ENCODE measurements around the gene DOCK2. TPM values are rescaled to one million over a fixed set of nuclear protein-coding genes. Genes with fewer than 3 reads are reported as not detected.

DOCK2 gene
- total RNA-seq, 1 experiment from 2014 or later = not detected

- H3K4me3 Mint-ChIP-seq (ENCODE audit: low read depth, unreplicated experiment) = no peak overlapping the region
- BruUV-seq (replicated peaks) = no TSS peak
- no peak for DNase-seq
- H3K9me3 Mint-ChIP-seq (ENCODE audit: low read depth, unreplicated experiment) = no peaks in the 10 kb centered on the region
- H3K27ac Mint-ChIP-seq (ENCODE audit: unreplicated experiment) = no peak overlapping the region
- H3K27me3 Mint-ChIP-seq (ENCODE audit: unreplicated experiment) = peaks cover 83% of the 10 kb centered on the region
- no peaks in the 10 kb centered on the region for H3K36me3 Mint-ChIP-seq (ENCODE audit: insufficient read depth, unreplicated experiment)
- CTCF ChIA-PET = no interaction called here
- intact Hi-C loops (cut with micrococcal nuclease; ENCODE audit: unreplicated experiment) = no loop called here
- no peak for TF ChIP-seq CTCF (IDR thresholded peaks at IDR 0.05; ENCODE audit: unreplicated experiment)
- H3K4me1 Mint-ChIP-seq (ENCODE audit: low read depth, unreplicated experiment) = no peaks in the 10 kb centered on the region
These were observed 401.2 kb downstream of the DOCK2 start for GRCh38 chr5:170038241-170038640.

DNA sequence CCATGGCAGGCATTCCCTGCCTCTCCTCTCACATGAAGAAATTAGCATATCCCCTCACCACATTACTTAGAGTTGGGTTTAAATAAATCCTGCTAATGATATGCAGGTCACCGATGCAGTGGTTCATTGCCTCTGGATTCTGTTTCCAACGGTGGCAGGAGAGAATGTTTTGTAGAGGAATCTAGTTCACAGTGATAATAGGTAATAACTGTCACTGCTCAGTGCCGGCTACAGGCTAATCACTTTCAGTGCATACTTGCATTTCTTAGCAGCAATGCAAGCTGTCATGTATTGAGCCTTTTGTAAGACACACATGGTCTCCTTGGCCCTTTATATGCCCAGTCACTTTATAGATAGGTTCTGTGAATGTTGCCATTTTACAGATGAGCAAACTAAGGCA lies 402.8 kb downstream of the DOCK2 start:
- DNase-seq = no peak
- H3K27ac Mint-ChIP-seq (ENCODE audit: unreplicated experiment) = no peak overlapping the region
- H3K4me3 Mint-ChIP-seq (ENCODE audit: low read depth, unreplicated experiment) = no peak overlapping the region
- no TSS peak for BruUV-seq (replicated peaks)
- intact Hi-C loops (cut with micrococcal nuclease; ENCODE audit: unreplicated experiment) = no loop called here
- no peaks in the 10 kb centered on the region for H3K36me3 Mint-ChIP-seq (ENCODE audit: insufficient read depth, unreplicated experiment)
- no peaks in the 10 kb centered on the region for H3K4me1 Mint-ChIP-seq (ENCODE audit: low read depth, unreplicated experiment)
- peaks cover 92% of the 10 kb centered on the region for H3K27me3 Mint-ChIP-seq (ENCODE audit: unreplicated experiment)
- H3K9me3 Mint-ChIP-seq (ENCODE audit: low read depth, unreplicated experiment) = no peaks in the 10 kb centered on the region
- no peak for TF ChIP-seq CTCF (IDR thresholded peaks at IDR 0.05; ENCODE audit: unreplicated experiment)
- CTCF ChIA-PET = no interaction called here

DNA sequence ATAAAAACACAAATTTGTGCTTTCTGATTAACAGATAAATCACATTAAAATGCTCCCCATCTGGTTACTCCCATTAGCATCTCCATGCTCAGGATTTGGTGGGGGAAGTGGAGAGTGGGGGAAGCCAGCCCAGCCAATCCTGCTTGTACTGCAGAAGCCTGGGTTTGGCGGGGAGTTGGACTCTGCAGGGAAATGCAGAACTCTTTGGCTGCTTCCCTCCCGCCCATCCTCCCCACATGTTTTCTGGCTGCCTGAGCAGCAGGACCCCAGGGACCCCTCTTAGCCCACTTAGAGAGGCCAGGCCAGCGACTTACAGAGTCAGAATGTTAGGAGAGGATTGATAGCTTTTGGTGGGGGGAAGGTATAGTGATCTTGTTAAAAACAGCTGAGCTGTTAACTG lies 409.2 kb downstream of the DOCK2 start:
- H3K27me3 Mint-ChIP-seq (ENCODE audit: unreplicated experiment) = peaks cover 85% of the 10 kb centered on the region
- BruUV-seq (replicated peaks) = no TSS peak
- H3K36me3 Mint-ChIP-seq (ENCODE audit: insufficient read depth, unreplicated experiment) = no peaks in the 10 kb centered on the region
- intact Hi-C loops (cut with micrococcal nuclease; ENCODE audit: unreplicated experiment) = no loop called here
- DNase-seq = no peak
- no peak for TF ChIP-seq CTCF (IDR thresholded peaks at IDR 0.05; ENCODE audit: unreplicated experiment)
- no peaks in the 10 kb centered on the region for H3K4me1 Mint-ChIP-seq (ENCODE audit: low read depth, unreplicated experiment)
- H3K4me3 Mint-ChIP-seq (ENCODE audit: low read depth, unreplicated experiment) = no peak overlapping the region
- CTCF ChIA-PET = no interaction called here
- H3K9me3 Mint-ChIP-seq (ENCODE audit: low read depth, unreplicated experiment) = no peaks in the 10 kb centered on the region
- no peak overlapping the region for H3K27ac Mint-ChIP-seq (ENCODE audit: unreplicated experiment)

DNA sequence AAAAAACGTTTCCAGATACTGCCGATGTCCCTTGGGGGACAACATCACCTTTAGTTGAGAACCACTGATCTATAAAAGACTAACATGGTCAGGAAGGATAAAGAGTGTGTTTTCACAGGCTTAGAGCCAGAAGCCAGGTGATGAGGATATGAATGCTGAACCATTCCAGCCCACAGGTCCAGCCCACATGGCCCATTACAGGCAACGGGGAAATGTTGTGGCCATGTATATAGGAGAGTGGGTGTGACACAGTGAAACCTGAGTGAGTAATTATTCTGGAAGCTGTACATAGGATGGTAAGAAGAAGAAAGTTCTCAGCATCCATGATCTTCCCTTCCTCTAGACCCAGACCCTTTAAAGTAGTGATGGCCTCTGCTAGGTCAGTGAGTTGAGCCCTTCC lies 412.6 kb downstream of the DOCK2 start:
- Mint-ChIP-seq H3K9me3 (ENCODE audit: low read depth, unreplicated experiment) (no peaks in the 10 kb centered on the region), H3K4me1 (ENCODE audit: low read depth, unreplicated experiment) (no peaks in the 10 kb centered on the region), H3K4me3 (ENCODE audit: low read depth, unreplicated experiment) (no peak overlapping the region), H3K27ac (ENCODE audit: unreplicated experiment) (no peak overlapping the region), H3K27me3 (ENCODE audit: unreplicated experiment) (peaks cover 85% of the 10 kb centered on the region), H3K36me3 (ENCODE audit: insufficient read depth, unreplicated experiment) (no peaks in the 10 kb centered on the region)
- BruUV-seq (replicated peaks) = no TSS peak
- no peak for TF ChIP-seq CTCF (IDR thresholded peaks at IDR 0.05; ENCODE audit: unreplicated experiment)
- intact Hi-C loops (cut with micrococcal nuclease; ENCODE audit: unreplicated experiment) = no loop called here
- CTCF ChIA-PET = no interaction called here
- DNase-seq = no peak

GRCh38 chr5:170053896-170054295 lies 416.8 kb downstream of the DOCK2 start:
- DNase-seq = no peak
- CTCF ChIA-PET = no interaction called here
- H3K4me3 Mint-ChIP-seq (ENCODE audit: low read depth, unreplicated experiment) = no peak overlapping the region
- intact Hi-C loops (cut with micrococcal nuclease; ENCODE audit: unreplicated experiment) = no loop called here
- BruUV-seq (replicated peaks) = no TSS peak
- no peaks in the 10 kb centered on the region for H3K4me1 Mint-ChIP-seq (ENCODE audit: low read depth, unreplicated experiment)
- H3K27ac Mint-ChIP-seq (ENCODE audit: unreplicated experiment) = no peak overlapping the region
- TF ChIP-seq CTCF (IDR thresholded peaks at IDR 0.05; ENCODE audit: unreplicated experiment) = no peak
- H3K27me3 Mint-ChIP-seq (ENCODE audit: unreplicated experiment) = peaks cover 97% of the 10 kb centered on the region
- no peaks in the 10 kb centered on the region for H3K9me3 Mint-ChIP-seq (ENCODE audit: low read depth, unreplicated experiment)
- no peaks in the 10 kb centered on the region for H3K36me3 Mint-ChIP-seq (ENCODE audit: insufficient read depth, unreplicated experiment)

Measured in Calu3 (cell line).